GM19025 (cell line): ENCODE results near the gene CARHSP1.
"Not testable (repeated sequence)": the region's sequence is repeated elsewhere in the genome, so short reads cannot be mapped to it uniquely, and the experiment has no call there.

Source experiments
- ATAC-seq: cut with Tn5 transposase; IDR thresholded peaks from one replicate; pipeline ENCODE4 v1.9.1; 2021; ENCODE audit warnings: mild to moderate bottlenecking, low read depth, moderate library complexity; ENCODE audit not compliant: unreplicated experiment

The CARHSP1 gene

DNA sequence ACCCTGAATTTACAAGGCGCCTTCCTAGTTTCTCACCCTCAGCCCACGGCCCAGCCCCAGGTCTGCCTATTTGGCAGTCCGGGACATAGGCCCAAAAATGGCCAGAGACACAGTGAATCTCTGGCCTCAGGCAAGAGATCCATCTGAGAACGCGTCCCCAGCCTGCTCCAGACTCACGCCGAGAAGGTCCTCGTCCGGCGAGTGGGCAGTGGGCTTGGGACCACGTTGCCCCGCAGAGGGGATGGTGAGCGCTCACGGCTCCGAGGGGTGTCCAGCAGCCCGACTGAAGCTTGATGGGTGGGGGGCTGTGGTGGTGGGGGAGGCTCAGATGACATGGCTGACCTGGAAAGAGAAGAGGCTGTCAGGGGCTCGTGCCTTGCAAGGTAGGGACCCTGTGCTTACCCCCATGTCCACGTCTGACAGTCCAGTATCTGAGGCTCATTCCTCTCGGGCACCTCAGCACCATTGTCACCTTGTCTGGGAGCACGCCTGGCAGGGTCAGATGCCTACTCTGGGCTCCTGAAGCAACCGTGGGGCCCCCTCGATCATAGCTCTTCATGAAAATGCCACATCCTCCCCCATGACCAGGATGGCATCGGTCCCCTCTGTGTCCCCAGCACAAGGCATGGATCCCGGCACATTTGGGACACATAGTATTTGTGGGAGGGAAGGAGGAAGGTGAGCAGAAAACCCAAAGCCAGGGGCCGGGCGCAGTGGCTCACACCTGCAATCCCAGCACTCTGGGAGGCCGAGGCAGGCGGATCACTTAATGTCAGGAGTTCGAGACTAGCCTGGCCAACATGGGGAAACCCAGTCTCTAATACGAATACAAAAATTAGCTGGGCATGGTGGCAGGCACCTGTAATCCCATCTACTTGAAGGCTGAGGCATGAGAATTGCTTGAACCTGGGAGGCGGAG is 9.6 kb downstream of the CARHSP1 start:
- no peak for ATAC-seq

DNA sequence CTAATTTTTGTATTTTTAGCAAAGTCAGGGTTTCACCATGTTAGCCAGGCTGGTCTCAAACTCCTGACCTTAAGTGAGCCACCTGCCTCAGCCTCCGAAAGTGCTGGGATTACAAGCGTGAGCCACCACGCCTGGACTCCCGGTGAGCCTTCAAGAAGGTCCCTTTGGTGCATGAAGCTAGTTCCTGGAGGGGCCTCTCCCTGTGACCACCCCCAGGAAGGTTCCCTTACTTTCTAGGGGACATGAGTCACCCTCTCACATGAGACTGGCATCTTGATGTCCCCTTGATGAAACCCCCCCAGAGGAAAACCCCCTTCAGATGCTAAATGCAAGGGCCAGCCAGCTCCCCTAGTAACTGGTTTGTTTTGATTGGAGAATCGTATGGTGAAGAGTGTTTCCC is 12.8 kb downstream of the CARHSP1 start:
- no peak for ATAC-seq

GRCh38 chr16:8855051-8855786 is 13.6 kb downstream of the CARHSP1 start:
- no peak for ATAC-seq

DNA sequence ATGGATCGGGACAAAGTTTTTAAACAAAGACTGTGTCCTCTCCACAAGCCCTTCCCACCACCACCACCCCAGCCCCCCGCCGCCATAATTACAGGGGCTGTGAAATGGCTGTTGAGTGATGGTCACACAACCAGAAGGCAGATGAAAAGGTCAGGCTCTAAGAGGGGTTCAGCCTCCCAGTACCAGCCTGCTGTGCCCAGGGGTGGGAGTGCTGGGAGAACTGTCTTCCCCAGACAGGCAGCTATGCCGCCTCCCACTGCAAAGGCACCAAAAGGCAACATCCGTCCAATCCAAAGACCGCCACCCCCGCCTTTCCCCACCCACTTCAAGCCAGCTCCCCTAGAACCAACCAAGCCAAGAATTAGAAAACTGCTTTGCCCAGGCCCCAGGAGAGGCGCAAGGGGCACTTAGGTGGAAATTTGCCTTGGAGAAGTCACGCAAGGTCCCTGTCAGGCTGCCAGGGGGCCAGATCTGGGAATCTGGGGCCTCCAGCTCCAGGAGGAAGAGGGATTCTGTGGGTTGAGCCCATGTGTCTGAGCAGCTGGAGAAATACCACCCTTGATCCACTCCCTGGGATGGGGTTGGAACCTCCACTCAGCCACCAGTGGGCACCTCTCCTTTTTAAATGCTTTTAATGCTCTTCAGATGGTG is 14.4 kb downstream of the CARHSP1 start:
- ATAC-seq = no peak

- ATAC-seq = no peak
Observed at GRCh38 chr16:8853611-8854010, 15.2 kb downstream of the CARHSP1 start.

DNA sequence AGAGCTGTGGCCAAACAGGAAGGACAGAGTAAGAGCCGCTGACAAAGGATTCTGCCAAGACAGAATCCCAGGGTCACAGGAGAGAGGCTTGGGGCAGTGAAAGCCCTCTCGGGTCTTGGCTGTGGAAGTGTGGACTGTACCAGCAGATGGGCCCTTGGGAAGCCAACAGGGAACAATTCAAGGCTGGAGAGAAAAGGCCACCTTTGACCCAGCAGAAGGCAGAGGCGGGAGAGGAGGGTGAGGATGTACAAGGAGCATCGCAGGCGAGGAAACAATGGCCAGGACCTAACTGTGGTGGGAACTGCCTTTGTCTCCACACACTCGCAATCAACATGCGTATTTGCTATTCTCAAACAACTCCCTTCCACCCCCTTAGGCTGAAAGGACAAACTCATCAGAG is 15.7 kb downstream of the CARHSP1 start:
- ATAC-seq = no peak

GRCh38 chr16:8852534-8852933 is 16.3 kb downstream of the CARHSP1 start:
- no peak for ATAC-seq

DNA sequence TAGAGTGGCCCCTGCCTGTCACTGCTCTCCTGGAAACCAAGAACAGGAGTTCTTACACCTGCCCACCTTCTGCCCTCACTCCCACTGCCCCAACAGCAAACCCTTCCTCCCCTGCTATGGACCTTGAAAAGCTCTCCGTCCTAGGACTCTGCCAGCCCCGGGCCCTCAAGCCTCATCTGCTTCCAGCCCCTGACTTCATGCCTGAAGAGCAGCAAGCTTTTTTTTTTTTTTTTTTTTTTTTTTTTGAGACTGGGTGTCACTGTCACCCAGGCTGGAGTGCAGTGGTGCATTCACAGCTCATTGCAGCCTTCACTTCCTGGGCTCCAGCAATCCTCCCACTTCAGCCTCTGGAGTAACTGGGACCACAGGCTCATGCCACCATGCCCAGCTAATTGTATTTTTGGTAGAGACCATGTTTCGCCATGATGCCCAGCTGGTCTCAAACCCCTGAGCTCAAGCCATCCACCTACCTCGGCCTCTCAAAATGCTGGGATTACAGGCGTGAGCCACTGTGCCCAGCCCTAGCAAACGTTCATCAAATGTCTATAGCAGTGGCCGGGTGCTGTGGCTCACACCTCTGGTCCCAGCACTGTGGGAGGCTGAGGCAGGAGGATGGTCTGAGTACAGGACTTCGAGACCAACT is 16.9 kb downstream of the CARHSP1 start:
- no peak for ATAC-seq

DNA sequence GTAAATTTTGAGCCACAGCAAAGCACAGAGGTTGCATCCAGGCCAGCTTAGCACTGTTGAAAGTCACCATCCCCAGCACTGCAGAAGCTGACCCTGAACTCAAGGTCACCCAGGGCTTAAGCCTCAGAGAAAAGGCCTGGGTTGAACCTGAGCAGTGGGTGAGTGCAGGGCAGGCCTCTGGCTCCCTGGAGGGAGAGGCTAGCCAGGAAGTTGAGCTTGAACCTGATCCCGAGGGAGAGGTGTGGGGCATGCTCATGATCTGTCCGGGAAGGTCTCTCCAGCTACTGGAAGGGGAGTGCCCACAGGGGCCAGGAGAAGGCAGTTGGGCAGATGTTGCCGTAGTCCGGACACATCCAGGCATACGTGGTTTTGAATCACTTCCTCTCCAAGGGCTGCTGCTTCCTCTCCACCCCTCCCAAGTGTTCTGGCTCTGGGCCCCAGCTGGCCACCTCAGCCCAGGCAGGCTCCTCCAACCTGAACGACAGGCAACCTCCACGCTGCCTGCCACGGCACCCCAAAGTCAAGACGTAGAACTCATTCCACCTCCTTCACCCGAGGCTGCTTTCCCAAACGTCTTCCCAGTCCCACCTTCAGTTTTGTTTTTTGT is 18.4 kb downstream of the CARHSP1 start:
- ATAC-seq = no peak

DNA sequence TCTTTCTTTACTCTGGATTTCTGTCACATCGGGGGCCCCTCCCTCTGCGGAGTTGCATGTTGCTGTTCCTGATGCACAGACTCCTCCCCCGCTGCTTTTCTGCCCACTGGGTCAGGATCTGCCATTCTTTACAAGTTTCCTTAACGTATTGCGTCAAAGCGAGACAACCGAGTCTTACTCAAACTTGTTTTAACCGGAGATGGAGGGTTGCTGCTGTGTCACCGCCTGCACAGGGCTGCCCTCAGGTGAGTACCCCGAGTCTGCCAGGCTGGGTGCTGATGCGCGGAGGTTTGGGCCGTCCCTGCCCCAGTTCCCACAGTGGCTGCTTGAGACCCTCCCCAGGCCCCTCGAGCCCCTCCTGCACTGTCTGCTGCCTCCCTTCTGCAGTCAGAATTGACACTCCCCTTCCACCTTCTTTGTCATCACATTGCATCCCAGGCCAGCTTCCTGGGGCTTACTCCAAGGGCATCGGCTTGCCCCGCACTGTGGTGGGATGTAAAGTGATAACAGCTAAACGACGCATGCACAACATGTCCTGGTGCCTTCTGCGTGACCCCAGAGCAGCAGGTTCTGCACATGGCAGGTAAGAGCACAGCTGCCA is 19.3 kb downstream of the CARHSP1 start:
- no peak for ATAC-seq

DNA sequence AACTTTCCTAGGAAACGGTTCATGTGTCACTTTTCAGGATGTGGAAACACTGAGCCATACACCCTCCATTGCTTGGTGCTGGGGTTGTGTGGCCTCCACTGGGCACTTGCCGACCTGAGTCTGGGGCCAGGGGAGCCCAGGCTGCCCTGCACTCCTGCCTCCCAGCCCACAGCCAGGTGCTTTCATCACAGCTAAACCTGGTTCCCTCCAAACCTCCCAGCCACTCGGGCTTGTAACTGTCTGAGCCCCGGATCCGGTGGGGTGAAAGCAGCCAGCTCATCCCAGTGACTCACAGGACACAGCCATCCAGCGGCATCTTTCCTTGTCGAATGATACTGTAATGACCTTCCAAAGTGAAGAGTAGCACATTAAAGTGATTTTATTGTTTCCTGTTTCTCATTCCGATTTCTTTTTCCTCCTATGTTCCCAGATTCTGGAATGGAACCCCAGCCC is 19.8 kb downstream of the CARHSP1 start:
- ATAC-seq = no peak

- ATAC-seq = no peak
Observed at GRCh38 chr16:8848231-8848938, 20.4 kb downstream of the CARHSP1 start.

- ATAC-seq = no peak
Observed at GRCh38 chr16:8847623-8848022, 21.2 kb downstream of the CARHSP1 start.

- ATAC-seq = no peak
Observed at GRCh38 chr16:8847145-8847544, 21.7 kb downstream of the CARHSP1 start.

- ATAC-seq = no peak
Observed at GRCh38 chr16:8846401-8846932, 22.3 kb downstream of the CARHSP1 start.

- no peak for ATAC-seq
Observed at GRCh38 chr16:8845699-8846298, 23.0 kb downstream of the CARHSP1 start.

GRCh38 chr16:8843296-8843695 is 25.5 kb downstream of the CARHSP1 start:
- not testable (repeated sequence) for ATAC-seq

GRCh38 chr16:8842016-8842415 is 26.8 kb downstream of the CARHSP1 start:
- not testable (repeated sequence) for ATAC-seq
